GM18867 (cell line): ENCODE results near the gene AGAP1.

Experiments used
- ATAC-seq: cut with Tn5 transposase; IDR thresholded peaks from one replicate; pipeline ENCODE4 v1.9.1; 2021; ENCODE audit warnings: mild to moderate bottlenecking, moderate library complexity; ENCODE audit not compliant: unreplicated experiment

Gene AGAP1

GRCh38 chr2:235630718-235631296 lies 137.0 kb downstream of the AGAP1 start:
- ATAC-seq, result no peak

- no peak for ATAC-seq
Observed at GRCh38 chr2:235634435-235635158, 140.8 kb downstream of the AGAP1 start.

DNA sequence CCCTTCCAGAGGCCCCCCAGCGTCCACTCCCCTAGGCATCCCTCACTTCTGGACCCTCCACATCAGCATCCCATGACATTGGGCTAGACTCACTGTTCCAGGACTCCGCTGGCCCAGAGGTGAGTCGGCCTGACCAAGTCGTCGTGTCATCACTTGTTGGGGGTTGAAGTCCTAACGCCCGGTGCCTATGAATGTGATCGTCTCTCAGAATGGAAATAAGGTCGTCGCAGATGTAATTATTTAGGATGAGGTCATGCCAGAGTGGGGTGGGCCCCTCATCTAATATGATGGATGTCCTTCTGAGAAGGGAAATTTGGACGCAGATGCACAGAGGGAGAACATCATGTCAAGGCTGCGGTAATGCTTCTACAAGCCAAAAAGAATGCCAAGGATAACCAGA lies 142.7 kb downstream of the AGAP1 start:
- no peak for ATAC-seq

DNA sequence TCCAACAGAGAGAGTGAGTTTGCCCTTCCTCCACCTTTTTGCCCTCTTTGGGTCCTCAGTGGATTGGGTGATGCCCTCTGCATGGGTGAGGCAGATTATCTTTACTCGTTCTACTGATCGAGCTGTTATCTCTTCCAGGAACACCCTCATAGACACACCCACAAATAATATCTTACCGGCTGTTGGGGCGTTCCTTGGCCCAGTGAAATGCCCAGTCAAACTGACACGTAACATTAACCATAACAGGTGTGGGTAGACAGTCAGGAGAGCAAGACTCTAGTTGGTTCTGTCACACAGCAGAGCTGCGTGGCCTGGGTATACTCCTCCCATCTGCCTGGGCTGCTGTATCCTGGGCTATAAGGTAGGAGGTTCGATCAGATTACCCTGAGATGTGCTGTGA lies 144.1 kb downstream of the AGAP1 start:
- no peak for ATAC-seq

DNA sequence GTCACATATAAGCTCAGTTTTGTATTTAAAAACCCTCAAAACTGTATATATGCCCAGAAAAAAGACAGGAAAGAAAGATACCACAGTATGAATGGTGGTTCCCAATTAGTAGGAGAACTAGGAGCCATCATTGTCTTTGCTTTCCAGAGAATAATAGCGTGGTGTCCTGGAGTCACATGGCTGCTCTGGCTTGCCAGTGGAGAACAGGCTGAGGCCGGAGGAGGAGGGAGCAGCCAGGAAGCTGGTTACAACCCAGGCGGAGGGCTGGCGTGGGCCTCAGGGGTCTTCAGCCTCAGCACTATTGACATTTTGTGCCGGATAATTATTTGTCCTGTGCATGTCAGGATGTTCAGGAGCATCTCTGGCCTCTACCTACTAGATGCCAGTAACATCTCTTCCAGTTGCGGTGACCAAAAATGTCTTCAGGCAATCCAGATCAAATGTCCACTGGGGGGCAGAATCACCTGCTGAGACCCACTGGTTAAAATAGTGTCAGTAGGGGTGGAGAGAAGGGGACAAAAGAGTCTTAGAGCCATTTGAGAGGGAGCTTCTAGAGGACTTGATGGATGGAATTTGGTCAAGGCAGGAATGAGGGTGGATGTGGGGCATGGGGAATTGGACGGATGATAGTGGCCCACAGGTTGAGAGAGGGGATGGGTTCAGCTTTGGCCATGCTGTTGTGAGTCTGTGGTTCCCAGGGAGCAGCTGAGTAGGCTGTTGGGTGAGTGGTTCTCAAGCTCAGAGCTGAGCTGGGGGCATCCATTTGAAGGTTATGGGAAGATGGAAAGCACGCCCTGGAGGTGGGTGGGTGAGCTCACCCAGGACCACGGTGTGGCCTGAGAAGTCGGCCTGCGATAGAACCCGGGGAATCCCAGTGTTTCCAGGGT lies 144.9 kb downstream of the AGAP1 start:
- no peak for ATAC-seq

- ATAC-seq, result no peak
Observed at GRCh38 chr2:235639428-235639773, 145.6 kb downstream of the AGAP1 start.

DNA sequence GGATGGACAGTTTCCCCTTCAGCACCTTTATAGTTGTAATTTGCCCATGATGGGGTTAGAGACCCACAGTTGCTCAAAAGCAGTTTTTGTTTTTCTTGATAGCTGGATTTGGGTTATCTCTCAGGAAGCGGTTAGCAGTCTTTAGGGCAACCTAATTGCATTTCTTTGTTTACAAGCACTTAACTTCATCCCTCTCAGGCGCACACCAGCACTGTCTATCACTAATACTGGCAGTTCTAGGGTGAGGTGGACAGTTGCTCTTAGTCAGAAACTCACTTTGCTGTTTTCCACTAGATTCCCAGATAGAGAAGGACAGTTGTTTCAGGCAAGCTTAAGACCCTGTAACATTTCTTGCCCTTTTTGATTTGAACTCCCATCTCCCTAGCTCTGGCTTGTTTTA lies 146.0 kb downstream of the AGAP1 start:
- no peak for ATAC-seq

DNA sequence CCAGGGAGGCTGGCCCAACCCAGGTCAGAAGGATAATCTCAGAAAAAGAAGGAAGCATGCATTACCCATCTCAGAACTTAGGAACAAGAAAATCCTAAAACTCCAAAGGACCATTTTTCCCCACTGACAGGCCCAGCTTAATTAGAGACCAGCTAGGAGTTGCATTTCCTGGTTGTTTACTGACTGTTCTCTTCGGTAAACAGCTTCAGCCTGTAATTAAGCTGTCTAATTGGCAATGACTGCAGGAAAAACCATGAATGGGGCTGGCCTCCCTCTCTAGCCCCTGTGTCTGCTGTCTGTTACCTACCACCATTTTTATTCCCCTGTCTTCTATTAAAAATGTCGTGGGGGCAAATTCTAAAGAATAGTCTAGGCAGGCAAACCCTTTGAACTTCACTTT lies 146.5 kb downstream of the AGAP1 start:
- no peak for ATAC-seq

DNA sequence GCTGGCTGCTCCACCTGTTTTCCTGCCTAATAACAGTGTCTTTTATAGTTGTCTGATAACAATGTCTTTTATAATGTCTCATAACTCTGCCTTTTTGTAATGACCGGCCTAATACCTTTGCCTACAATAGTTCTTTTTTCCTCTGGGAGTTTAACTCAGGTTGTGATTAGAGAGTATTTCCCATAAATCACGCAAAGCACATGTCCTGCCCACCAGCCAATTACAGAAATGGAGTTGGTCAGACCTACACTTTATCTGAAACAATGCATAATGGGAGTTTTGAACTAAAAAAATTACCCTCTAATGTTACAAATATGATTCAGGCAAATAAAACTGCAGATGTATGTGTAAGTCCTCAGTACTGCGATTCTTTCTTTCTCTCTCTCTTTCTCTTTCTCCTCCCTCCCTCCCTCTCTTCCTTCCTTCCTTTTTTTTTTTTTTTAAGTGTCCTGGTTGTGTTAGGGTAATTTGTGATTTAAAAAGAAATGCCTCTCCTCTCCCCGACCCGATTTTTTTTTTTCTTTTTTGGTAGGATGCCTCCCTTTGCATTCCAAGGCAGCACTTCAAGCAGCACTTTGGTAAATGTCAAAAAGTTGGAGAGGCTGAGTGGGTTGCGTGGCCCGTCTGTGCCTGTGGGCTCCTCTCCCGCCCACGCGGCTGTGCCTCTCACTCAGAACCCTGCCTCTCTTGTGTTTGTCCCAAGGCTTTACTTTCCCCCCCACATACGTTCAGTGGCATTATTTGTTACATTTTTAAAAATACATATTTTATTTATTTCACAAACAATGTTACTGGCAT lies 147.3 kb downstream of the AGAP1 start:
- no peak for ATAC-seq

GRCh38 chr2:235641956-235642355 lies 148.1 kb downstream of the AGAP1 start:
- ATAC-seq, result no peak

DNA sequence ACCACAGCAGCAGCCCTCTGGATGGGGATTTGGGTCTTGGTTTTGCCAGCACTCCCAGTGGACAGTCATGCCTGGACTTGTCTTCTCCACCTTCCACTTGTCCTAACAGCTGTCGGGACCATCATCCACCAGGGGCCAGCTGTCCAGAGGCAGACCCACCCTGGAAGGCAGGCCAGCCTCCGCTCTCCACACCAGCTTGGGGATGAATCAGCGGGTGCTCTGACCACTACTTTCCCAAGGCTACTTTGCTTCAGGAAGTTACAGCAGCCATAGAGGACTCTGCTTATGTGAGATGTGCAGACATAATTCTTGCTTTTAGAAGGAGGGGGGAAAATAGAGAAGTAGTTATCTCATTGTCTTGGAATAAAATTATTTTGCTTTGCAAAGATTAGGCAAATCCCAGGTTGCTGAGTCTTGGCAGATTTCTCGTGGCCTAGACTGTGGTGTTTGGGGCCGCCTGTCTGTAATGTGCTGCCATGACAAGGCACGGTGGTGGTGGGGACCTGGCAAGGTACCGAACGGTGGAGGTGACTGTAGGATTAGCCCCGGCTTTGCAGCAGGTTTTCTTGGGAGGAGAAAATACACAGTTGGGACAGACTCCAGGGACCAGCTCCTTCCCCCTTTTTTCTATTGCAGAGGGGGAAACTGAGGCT lies 148.7 kb downstream of the AGAP1 start:
- no peak for ATAC-seq

GRCh38 chr2:235643680-235644511 lies 150.1 kb downstream of the AGAP1 start:
- no peak for ATAC-seq

- ATAC-seq, result no peak
Observed at GRCh38 chr2:235647264-235647663, 153.4 kb downstream of the AGAP1 start.

DNA sequence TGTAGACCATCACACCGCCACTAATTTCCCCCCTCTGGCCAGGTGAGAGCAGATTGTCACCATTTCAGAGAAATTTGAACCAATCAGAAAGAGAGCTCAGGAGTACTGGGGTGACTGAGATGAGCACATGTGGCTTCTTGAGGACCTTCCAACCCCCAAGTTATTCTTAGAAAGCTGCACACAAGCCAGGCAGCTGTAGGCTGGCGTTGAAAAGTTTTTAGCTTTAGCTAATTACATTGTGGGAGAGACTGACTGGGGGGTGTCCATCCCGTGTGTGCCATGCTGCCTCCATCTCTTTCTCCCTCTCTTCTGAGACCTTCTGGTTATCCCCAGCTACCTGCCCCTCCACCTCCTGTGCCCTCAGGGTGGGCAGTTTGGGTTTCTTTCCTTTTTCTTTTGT lies 154.0 kb downstream of the AGAP1 start:
- no peak for ATAC-seq

DNA sequence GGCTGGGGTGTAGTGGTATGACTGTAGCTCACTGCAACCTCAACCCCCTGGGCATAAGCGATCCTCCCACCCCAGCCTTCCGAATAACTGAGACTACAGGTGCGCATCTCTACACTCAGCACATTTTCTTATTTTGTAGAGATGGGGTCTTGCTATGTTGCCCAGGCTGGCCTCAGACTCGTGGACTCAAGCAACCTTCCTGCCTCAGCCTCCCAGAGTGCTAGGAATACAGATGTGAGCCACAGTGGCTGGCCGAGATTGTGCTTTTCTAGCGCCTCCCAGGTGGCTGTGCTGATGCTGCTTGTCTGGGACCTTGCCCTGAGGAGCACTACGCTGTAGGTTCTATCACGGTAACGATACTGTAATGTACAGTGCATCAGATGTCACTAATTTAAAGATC lies 155.6 kb downstream of the AGAP1 start:
- ATAC-seq, result no peak

- no peak for ATAC-seq
Observed at GRCh38 chr2:235651643-235652042, 157.8 kb downstream of the AGAP1 start.

DNA sequence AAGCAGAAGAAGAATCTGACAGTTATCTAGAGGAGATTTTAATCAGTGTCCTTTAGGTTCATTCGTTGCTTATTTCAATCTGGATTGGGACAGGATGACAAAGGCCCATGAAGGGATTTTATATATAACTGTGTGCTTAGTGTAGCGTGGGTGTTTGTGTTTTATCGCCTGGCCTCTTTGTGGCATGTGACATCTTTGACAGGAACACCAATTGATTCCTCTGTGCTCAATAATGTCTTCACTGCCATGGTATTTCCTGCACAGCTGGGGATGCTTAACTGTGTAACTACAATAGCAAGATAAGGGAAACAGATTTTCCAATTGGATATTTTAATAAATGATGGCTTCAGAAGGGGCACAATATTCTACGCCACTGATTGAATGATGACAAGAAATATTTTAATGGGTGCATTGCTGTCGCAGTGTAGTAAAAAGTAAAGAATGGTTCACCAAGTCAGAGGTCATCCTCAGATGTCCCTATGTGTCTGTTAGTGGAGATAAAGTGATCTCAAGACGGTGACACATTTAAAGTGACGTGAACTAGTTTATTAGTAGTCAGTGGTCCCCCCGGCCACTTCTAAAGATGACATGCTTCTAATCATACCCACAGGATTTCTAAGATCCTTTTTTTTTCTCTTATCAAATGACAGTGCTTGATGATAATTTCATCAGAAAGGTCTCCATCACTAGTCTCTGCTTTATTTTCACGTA lies 160.4 kb downstream of the AGAP1 start:
- ATAC-seq, result no peak

GRCh38 chr2:235658351-235659174 lies 164.7 kb downstream of the AGAP1 start:
- no peak for ATAC-seq
